GM13976 (cell line): Measurements from ENCODE around the gene LY86.

ENCODE experiments used
- DNase-seq: peaks from one replicate; pipeline ENCODE4 v3.0.0; 2012; ENCODE audit warnings: low spot score
- CTCF ChIP-seq: IDR thresholded peaks from 2 replicates; pipeline ENCODE4 v1.5.1; 2012; ENCODE audit warnings: borderline replicate concordance, mild to moderate bottlenecking; ENCODE audit not compliant: insufficient read depth; ENCODE audit errors: extremely low read depth, missing control alignments, control extremely low read depth
- in situ Hi-C: fragments of 300-500 bp; cut with MboI; formaldehyde crosslinking; loops from one replicate; pipeline ENCODE4 v1.12.0; 2022; ENCODE audit warnings: low sequenced_read_pairs, mixed read lengths, inconsistent platforms; ENCODE audit not compliant: unreplicated experiment

Gene LY86

DNA sequence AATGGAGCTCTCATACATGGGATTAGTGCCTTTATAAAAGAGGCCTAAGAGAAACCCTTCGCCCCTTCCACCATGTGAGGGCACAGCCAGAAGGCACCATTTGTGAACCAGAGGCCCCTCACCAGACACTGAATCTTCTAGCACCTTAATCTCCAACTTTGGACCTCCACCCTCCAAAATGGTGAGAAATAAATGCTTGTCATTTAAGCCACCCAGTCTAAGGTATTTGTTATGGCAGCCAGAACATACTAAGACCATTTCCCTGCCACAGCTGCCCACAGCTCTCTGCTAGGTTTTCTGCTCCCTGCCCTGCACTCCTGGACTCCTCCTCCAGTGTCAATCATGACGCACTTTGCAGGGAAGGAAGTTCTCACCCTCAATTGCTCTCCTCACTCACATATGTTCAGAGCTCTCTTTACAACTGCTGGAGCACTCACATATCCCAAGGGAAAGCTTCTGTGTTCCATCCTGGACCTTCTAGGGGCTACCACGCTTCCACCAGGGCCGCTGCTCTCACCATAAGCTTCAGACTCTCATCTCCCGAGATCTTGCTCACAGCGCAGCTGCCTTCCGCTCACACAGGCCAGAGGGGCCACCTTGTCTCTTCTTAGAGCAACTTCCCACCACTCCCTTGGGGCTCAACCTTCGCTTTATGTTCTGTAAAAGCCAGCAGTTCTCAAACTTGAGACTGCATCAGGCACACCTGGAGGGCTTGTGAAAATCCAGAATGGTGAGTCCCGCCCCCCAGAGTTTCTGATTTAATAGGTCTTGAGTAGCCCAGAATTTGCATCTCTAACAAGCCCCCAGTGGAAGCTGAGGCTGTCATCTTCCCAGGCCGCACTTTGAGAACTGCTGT, 1.6 kb upstream of the LY86 start:
- peak; percentile 48 for DNase-seq
- in situ Hi-C loops, result no loop called here
- no peak for TF ChIP-seq CTCF

- in situ Hi-C loops, result no loop called here
- TF ChIP-seq CTCF, result no peak
- DNase-seq, result no peak
Observed at GRCh38 chr6:6587696-6588063, 840 bp upstream of the LY86 start.

- TF ChIP-seq CTCF, result no peak
- in situ Hi-C loops, result no loop called here
- DNase-seq, result no peak
Observed at GRCh38 chr6:6588924-6589709, 597 bp downstream of the LY86 start.

GRCh38 chr6:6590530-6590929, 2.0 kb downstream of the LY86 start:
- in situ Hi-C loops, result no loop called here
- DNase-seq, result no peak
- TF ChIP-seq CTCF, result no peak

- peak; percentile 51 for DNase-seq
- no peak for TF ChIP-seq CTCF
- in situ Hi-C loops, result no loop called here
Observed at GRCh38 chr6:6591778-6592465, 3.4 kb downstream of the LY86 start.

- no peak for DNase-seq
- no peak for TF ChIP-seq CTCF
- in situ Hi-C loops, result no loop called here
Observed at GRCh38 chr6:6592826-6593475, 4.4 kb downstream of the LY86 start.
